ENCODE results near the gene KRT77.

KRT77 gene

DNA sequence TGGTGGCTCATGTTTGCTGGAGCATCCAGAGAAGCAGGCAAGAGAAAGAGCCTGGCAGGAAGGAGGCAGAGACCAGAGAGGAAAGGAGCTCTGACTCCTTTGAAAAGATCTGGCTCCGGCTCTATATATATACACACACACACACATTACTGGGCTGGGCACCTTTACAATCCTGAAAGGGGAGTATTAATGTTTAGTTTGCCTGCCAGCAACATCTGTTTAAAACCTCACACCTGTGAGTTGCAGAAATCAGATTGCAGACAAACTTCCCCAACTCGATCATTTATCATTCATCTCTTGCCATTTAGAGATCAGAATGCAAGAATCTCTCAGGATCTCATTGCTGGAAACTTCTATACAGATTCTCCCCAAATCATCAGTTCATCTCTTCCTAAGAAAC lies at the start of gene KRT77:
TSS of gene KRT77 (minus strand) at position 101 of the 400 bp plus-strand sequence. CDS start at position 11, 90 bp downstream.
- H3K36me3 ChIP-seq (ENCODE audit: control insufficient read depth in 2 of 2, insufficient read depth in 1 of 2, low read length in 2 of 2): no peaks in the 10 kb centered on the region
- H3K4me3 ChIP-seq (ENCODE audit: low read depth, low read length): no peak within 1 kb of the TSS
- H3K4me1 ChIP-seq (ENCODE audit: control insufficient read depth, insufficient read depth, low read length): no peaks in the 10 kb centered on the region
- H3K27ac ChIP-seq (ENCODE audit: extremely low read depth, low read depth, low read length): no peak within 1 kb of the TSS
- ChIA-PET CTCF (interaction anchor here (0.6 to 1.1 kb wide), 2 partner anchors 47 to 87 kb away, joined by 3 to 4 read pairs; no protein-coding TSS in a partner anchor), POLR2A (no interaction called here)
- TF ChIP-seq ZNF2 (tag by site-specific recombination; IDR thresholded peaks at IDR 0.05) (no peak), ZNF501 (tag by site-specific recombination; IDR thresholded peaks at IDR 0.05) (no peak), ZNF837 (tag by site-specific recombination; IDR thresholded peaks at IDR 0.05) (no peak), ZNF266 (tag by site-specific recombination; IDR thresholded peaks at IDR 0.05; ENCODE audit: low read depth) (no peak), ZNF416 (tag by site-specific recombination; IDR thresholded peaks at IDR 0.05) (no peak), ZNF169 (tag by site-specific recombination; IDR thresholded peaks at IDR 0.05) (no peak), ZNF138 (tag by site-specific recombination; IDR thresholded peaks at IDR 0.05; ENCODE audit: borderline replicate concordance) (no peak), IKZF3 (tag by site-specific recombination; IDR thresholded peaks at IDR 0.05) (no peak), HOXA7 (CRISPR knock-in tag; IDR thresholded peaks at IDR 0.05; ENCODE audit: borderline replicate concordance) (no peak), ZNF292 (tag by site-specific recombination; IDR thresholded peaks at IDR 0.05; ENCODE audit: borderline replicate concordance, low read depth) (no peak), ZNF768 (tag by site-specific recombination; IDR thresholded peaks at IDR 0.05) (no peak), ZNF76 (tag by site-specific recombination; IDR thresholded peaks at IDR 0.05; ENCODE audit: borderline replicate concordance, low read depth) (no peak), HOXC10 (CRISPR knock-in tag; IDR thresholded peaks at IDR 0.05) (no peak), ZNF157 (tag by site-specific recombination; IDR thresholded peaks at IDR 0.05) (no peak), ZNF354C (tag by site-specific recombination; IDR thresholded peaks at IDR 0.05; ENCODE audit: borderline replicate concordance, low read depth) (no peak), KLF8 (tag by site-specific recombination; IDR thresholded peaks at IDR 0.05) (no peak)
- TF ChIP-seq, protein P1, sequence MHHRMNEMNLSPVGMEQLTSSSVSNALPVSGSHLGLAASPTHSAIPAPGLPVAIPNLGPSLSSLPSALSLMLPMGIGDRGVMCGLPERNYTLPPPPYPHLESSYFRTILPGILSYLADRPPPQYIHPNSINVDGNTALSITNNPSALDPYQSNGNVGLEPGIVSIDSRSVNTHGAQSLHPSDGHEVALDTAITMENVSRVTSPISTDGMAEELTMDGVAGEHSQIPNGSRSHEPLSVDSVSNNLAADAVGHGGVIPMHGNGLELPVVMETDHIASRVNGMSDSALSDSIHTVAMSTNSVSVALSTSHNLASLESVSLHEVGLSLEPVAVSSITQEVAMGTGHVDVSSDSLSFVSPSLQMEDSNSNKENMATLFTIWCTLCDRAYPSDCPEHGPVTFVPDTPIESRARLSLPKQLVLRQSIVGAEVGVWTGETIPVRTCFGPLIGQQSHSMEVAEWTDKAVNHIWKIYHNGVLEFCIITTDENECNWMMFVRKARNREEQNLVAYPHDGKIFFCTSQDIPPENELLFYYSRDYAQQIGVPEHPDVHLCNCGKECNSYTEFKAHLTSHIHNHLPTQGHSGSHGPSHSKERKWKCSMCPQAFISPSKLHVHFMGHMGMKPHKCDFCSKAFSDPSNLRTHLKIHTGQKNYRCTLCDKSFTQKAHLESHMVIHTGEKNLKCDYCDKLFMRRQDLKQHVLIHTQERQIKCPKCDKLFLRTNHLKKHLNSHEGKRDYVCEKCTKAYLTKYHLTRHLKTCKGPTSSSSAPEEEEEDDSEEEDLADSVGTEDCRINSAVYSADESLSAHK (tag by site-specific recombination; IDR thresholded peaks at IDR 0.05): no peak
- H3K9me3 ChIP-seq (ENCODE audit: control insufficient read depth, insufficient read depth, low read depth, low read length): no peaks in the 10 kb centered on the region

DNA sequence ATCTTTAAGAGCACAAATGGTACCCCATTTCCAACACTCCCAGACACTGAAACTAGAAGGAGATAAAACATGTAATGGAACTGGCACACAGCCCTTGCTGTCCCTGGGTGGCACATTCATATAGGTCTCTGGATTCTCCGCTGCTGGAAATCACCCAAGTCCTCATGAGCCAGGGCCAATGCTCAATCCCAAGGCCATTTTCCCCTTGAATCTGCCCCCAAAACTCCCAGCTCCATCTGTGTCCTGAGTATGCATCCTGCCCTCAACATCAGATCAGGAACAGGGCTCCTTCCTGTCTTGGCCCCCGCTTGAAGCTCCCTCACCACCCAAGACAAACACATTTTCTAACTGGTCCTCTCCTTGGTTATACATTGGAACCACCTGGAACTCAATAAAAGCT lies 49.2 kb upstream of the KRT77 start:
- ChIA-PET CTCF (interaction anchor here (0.7 kb wide), 1 partner anchor 119 kb away, joined by 3 read pairs; no protein-coding TSS in a partner anchor), POLR2A (no interaction called here)
- no peak overlapping the region for H3K27ac ChIP-seq (ENCODE audit: extremely low read depth, low read depth, low read length)
- peaks cover 8% of the 10 kb centered on the region; the same call in 1 of the 2 replicates for H3K4me1 ChIP-seq (ENCODE audit: control insufficient read depth, insufficient read depth, low read length)
- no peaks in the 10 kb centered on the region for H3K9me3 ChIP-seq (ENCODE audit: control insufficient read depth, insufficient read depth, low read depth, low read length)
- no peak overlapping the region for H3K4me3 ChIP-seq (ENCODE audit: low read depth, low read length)
- no peaks in the 10 kb centered on the region for H3K36me3 ChIP-seq (ENCODE audit: control insufficient read depth in 2 of 2, insufficient read depth in 1 of 2, low read length in 2 of 2)
- TF ChIP-seq ZNF610 (tag by site-specific recombination; IDR thresholded peaks at IDR 0.05; ENCODE audit: borderline replicate concordance): no peak
- TF ChIP-seq, protein P2, sequence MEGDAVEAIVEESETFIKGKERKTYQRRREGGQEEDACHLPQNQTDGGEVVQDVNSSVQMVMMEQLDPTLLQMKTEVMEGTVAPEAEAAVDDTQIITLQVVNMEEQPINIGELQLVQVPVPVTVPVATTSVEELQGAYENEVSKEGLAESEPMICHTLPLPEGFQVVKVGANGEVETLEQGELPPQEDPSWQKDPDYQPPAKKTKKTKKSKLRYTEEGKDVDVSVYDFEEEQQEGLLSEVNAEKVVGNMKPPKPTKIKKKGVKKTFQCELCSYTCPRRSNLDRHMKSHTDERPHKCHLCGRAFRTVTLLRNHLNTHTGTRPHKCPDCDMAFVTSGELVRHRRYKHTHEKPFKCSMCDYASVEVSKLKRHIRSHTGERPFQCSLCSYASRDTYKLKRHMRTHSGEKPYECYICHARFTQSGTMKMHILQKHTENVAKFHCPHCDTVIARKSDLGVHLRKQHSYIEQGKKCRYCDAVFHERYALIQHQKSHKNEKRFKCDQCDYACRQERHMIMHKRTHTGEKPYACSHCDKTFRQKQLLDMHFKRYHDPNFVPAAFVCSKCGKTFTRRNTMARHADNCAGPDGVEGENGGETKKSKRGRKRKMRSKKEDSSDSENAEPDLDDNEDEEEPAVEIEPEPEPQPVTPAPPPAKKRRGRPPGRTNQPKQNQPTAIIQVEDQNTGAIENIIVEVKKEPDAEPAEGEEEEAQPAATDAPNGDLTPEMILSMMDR (tag by site-specific recombination; IDR thresholded peaks at IDR 0.05): no peak

DNA sequence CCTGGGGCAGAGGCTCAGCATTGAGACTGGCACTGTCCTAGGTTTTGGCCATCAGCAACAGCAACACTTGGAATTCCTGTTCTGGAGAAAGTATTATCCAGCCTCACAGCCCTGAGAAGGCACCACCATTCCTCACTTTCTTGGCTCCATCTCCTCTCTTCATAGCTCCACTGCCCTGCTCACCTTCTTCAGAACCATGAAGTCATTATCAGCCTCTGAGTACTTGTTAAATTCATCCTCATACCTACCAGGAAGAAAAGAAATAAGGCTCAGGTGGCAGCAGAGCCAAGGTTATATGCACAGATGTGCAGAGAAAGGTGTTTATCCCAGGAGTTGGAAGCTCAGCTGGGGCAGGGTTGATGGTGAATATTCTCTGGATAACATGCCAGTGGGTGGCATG lies 48.5 kb upstream of the KRT77 start:
- H3K4me3 ChIP-seq (ENCODE audit: low read depth, low read length): no peak overlapping the region
- H3K9me3 ChIP-seq (ENCODE audit: control insufficient read depth, insufficient read depth, low read depth, low read length): no peaks in the 10 kb centered on the region
- H3K4me1 ChIP-seq (ENCODE audit: control insufficient read depth, insufficient read depth, low read length): peaks cover 8% of the 10 kb centered on the region; the same call in 1 of the 2 replicates
- TF ChIP-seq SP3 (tag by site-specific recombination; IDR thresholded peaks at IDR 0.05): no peak
- TF ChIP-seq ZNF146 (tag by site-specific recombination; IDR thresholded peaks at IDR 0.05): no peak
- no peak for TF ChIP-seq ZNF37A (tag by site-specific recombination; IDR thresholded peaks at IDR 0.05)
- no peak for TF ChIP-seq ZNF501 (tag by site-specific recombination; IDR thresholded peaks at IDR 0.05)
- CTCF ChIA-PET: interaction anchor here (0.6 to 0.7 kb wide), 2 partner anchors 120 to 425 kb away, joined by 3 read pairs; no protein-coding TSS in a partner anchor
- no peak overlapping the region for H3K27ac ChIP-seq (ENCODE audit: extremely low read depth, low read depth, low read length)
- POLR2A ChIA-PET: no interaction called here
- no peaks in the 10 kb centered on the region for H3K36me3 ChIP-seq (ENCODE audit: control insufficient read depth in 2 of 2, insufficient read depth in 1 of 2, low read length in 2 of 2)

All from HEK293 (cell line).